TTC549 (cell line): Measurements from ENCODE around the gene CALU.

ENCODE experiments used
- FAIRE-seq: peaks from 2 replicates; lab custom pipeline; 2012; peaks lifted over from hg19 to GRCh38; lab: Jason Lieb, UNC

Gene CALU

DNA sequence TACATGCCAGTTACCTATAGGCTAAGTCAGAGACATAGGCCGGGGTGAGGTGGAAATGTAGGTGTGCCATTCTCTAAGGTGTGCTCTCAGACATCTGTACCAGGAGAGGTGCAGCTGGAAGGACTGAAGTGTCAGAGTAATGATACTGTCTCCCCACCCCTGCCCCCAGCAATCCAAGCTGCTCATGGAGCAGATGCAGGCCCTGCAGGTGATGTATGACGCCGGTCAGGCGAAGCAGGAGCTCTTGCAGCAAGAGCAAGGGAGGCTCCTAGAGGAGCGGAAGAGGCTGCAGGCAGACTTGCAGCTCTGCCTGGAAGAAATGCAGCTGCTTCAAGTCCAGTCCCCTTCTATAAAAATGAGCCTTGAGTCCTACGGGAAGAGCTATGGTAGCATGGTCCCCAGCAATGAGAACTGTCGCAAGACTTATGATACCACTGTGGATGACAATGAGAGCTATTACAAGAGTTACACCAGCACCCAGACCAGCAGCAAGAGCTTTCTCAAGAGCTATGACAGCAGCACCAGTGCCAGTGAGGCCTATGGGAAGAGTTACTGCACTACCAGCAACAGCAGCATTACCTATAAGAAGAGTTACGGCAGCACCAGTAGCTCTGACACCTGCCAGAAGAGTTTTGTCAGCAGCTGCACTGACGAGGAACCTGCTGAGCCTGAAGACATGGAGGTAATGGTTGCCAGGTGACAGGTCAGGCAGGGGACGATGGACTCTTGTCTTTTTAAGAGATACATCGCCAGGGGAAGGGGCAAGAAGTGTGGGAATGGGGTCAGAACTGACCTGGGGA is 72.7 kb downstream of the CALU start:
- FAIRE-seq, result no peak

GRCh38 chr7:128812514-128813168 is 73.5 kb downstream of the CALU start:
- no peak for FAIRE-seq

DNA sequence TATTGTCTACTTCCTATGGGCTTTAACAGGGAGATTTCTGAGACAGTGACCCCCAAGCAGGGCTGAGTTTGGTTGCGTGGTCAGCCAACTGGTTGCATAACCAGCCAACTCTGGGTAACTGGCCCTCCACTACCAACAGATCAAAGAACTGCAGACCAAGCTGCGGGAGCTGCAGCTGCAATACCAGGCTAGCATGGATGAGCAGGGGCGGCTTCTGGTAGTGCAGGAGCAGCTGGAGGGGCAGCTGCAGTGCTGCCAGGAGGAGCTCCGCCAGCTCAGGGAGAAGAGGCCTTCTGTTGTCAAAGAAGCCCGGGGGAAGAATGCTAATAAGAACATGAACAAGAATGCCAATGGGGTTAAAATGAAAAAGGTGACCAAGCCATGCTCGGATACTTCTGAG is 75.3 kb downstream of the CALU start:
- no peak for FAIRE-seq

- no peak for FAIRE-seq
Observed at GRCh38 chr7:128815289-128815942, 76.3 kb downstream of the CALU start.

DNA sequence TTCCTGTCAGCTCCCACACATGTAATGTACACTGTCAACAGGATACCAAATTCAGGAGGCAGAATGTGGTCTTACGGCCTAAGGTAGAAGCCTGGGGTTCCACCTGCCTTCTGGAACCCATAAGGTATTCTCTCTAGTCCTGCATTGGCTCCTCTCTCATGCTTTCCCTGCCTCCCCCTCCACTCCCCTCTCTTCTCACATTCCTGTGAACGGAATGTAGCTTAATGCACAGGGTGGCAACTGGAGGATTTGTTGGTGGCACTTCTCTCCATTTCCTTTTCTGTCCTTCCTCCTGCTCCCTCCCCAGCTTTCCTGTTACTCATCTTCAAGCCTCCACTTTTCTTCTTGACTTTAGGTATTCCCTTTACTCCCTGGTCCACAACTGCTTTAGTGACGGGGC is 79.5 kb downstream of the CALU start:
- no peak for FAIRE-seq
